D721Med (cell line): ENCODE results near the gene PAX8.

Experiments
- DNase-seq: peaks from one replicate; pipeline ENCODE4 v3.0.0; 2011; ENCODE audit warnings: low spot score; ENCODE audit not compliant: insufficient read length
- FAIRE-seq: peaks from 2 replicates; lab custom pipeline; 2011; peaks lifted over from hg19 to GRCh38; lab: Jason Lieb, UNC
- CTCF ChIP-seq: IDR thresholded peaks from 2 replicates; pipeline ENCODE4 v1.5.1; 2012; ENCODE audit warnings: mild to moderate bottlenecking, control low read depth; ENCODE audit not compliant: insufficient read depth; ENCODE audit errors: missing control alignments

The PAX8 gene

DNA sequence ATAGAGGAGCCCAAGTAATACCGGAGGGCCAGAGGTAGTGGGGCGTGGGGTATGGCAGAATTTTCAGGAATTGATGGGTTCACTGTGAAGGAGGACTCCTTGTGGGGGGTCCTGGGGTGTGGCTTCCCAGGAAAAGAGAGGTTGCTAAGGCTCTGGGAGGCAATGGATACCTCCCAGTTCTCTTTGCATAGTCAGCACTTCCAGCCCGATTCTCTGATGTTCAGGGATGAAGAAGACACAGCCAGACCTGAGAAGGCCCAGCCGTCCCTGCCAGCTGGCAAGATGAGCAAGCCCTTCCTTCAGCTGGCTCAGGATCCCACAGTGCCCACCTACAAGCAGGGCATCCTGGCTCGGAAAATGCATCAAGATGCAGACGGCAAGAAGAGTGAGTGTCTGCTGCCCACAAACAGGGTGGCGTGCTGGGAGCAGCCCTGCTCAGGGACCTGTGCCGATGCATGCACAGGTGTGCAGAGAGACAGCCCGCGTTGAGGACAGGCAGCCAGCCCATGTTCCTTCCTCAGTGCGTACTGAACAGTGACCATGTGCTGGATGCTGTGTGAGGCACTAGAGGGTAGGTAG is 82.7 kb downstream of the PAX8 start:
- DNase-seq (no peak), FAIRE-seq (no peak)
- TF ChIP-seq CTCF: no peak

- FAIRE-seq (no peak), DNase-seq (no peak)
- no peak for TF ChIP-seq CTCF
Observed at GRCh38 chr2:113192459-113193100, 86.1 kb downstream of the PAX8 start.

GRCh38 chr2:113190871-113191270 is 87.8 kb downstream of the PAX8 start:
- no peak for TF ChIP-seq CTCF
- DNase-seq (no peak), FAIRE-seq (no peak)

DNA sequence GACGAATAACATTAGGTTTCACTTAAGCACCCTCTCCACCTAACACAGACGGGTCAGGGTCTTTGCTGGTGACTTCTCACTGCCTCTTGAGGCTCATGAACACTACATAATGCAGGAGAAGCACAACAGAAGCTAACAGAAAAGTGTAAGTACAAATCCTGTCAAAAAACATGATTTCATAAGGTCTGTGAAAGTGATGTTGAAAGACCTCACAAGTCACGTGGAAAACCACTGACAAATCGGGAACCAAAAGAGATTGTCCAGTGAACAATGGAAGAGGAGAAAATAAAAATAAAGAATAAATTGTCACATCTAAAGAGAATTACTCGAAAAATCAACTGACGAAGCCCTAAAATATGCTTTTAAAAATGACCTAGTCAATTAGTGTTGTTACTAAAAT is 91.0 kb downstream of the PAX8 start:
- TF ChIP-seq CTCF: no peak
- DNase-seq (no peak), FAIRE-seq (no peak)

- no peak for TF ChIP-seq CTCF
- DNase-seq: no peak
- FAIRE-seq: no peak
Observed at GRCh38 chr2:113186433-113186796, 92.3 kb downstream of the PAX8 start.

GRCh38 chr2:113185664-113186432 is 92.9 kb downstream of the PAX8 start:
- DNase-seq (no peak), FAIRE-seq (no peak)
- no peak for TF ChIP-seq CTCF
